Fibroblast of peridontal ligament (primary cell): Measurements from ENCODE around the gene SMIM10L1.

ENCODE experiments used
- DNase-seq: peaks from one replicate; pipeline ENCODE4 v3.0.0-alpha.2; 2010; ENCODE audit errors: extremely low read depth

SMIM10L1 gene

DNA sequence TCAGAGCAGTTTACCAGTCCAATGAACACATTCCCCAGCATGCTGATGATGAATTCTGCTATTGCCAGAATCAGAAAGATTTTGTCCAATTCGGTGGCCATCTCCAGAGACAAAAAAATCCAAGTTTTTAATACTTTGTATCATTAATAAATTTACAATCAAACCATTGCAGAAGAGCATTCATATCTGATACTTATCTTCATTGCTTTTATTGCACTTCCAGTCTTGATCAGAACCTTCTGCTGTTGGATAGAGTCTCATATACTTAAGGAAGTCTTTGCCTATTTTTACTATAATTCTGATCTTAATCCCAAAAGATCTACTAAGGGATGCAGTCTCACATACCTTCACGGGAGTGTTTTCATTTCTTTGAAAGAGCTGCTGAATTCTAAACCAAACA lies 15.8 kb downstream of the SMIM10L1 start, which contains the start of gene TAS2R42:
TAS2R42 (minus strand) TSS at position 101 of the 400 bp plus-strand sequence; CDS start at position 101, 0 bp downstream.
- no peak for DNase-seq

- peak; percentile 1 for DNase-seq
Measured at GRCh38 chr12:11202811-11203210, 31.8 kb downstream of the SMIM10L1 start.

DNA sequence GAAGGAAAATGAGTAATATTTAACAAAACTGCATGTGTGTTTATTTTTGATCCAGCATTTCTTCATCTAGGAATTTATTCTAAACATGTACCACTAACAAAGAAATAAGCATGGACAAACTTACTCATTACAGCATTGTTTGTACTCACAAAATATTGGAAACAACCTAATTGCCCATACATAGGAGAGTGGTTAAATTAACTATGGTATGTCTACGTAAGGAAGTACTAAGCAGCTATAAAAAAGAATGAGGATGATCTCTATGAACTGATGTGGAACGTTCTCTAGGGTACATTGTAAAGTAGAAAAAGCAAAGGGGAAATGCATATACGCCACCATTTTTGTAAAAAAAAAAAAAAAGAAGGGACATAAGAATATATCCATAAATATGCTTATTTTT lies 33.2 kb downstream of the SMIM10L1 start:
- no peak for DNase-seq

- no peak for DNase-seq
Measured at GRCh38 chr12:11209113-11209512, 38.1 kb downstream of the SMIM10L1 start.
